ENCODE measurements around the gene ATP5PO. TPM values are rescaled to one million over a fixed set of nuclear protein-coding genes. Genes with fewer than 3 reads are reported as not detected.

Gene ATP5PO
- polyA plus RNA-seq, 3 donors = 311 to 408 (median 354) TPM

GRCh38 chr21:33909756-33910155, 5.8 kb downstream of the ATP5PO start:
- DNase-seq = no peak

DNA sequence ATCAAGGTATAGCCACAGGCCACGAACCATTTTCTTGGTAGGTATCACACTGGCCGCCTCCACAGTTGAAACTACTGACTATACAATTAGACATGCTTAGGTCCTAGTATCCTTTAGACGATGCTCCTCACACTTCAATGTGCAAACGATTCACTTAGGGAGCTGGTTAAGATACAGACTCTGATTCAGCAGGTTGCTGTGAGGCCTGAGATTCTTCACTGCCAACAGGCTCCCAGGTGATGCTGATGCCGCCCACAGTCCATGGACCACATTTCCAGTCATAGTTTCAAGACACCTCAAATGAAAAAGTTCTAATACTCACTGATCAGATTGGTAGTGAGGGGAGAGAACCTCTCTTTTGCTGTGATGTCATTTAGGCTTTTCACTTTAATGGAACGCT, 6.8 kb downstream of the ATP5PO start:
- DNase-seq = no peak

DNA sequence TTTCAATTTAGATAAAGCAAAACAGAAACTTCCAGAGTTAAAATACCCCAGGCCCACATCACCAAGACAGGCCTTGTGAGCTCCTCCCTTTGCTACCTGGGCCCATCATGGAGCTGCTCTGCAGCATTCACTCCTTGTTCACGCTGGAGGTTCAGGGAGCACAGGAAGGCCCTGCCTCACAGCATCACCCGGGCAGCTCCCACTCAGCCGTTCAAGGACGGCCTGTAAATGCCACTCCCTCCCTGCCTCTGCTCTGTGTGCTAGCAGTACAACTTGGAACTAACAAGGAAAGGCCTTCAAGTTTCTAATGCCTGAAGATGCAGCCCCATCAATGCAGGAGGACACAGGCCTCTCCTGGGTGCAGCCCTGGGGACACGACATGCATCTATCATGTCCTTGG, 11.6 kb downstream of the ATP5PO start:
- DNase-seq = no peak

GRCh38 chr21:33902349-33902748, 13.3 kb downstream of the ATP5PO start:
- DNase-seq = no peak

DNA sequence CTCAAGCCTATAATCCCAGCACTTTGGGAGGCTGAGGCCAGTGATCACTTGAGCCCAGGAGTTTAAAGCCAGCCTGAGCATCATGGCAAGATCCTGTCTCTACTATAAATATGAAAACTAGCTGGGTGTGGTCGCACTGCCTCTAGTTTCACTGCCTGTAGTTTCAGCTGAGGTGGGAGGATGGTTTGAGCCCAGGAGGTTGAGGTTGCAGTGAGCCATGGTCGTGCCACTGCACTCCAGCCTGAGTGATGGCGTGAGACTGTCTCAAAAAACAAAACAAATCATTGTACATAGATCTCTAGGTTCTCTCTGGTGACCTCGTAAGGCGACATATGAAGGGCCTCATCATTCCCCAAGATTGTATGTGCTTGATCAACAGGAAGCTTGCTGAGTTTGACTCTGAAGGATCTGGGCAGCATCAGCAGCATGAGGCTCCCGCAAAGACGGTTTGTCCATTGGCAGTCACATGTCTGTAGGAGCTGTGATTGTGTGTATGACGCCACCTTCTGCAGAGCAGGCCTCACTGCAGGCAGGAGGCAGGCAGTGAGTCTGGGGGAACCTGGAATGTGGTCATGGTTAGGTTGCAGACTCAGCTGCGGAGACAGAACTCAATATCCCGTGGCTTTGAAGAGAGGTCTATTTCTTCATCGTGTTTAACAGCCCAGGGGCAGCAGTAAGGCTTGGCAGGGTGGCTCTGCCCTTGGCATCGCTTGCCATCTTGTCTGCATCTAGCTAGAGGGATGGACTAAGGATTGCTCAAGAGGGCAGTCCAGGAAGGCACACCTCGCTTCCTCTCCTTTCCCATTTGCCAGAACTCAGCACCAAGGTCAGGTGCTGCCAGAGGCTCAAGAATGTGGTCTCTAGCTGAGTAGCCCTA, 14.0 kb downstream of the ATP5PO start:
- DNase-seq = peak; percentile 35

DNA sequence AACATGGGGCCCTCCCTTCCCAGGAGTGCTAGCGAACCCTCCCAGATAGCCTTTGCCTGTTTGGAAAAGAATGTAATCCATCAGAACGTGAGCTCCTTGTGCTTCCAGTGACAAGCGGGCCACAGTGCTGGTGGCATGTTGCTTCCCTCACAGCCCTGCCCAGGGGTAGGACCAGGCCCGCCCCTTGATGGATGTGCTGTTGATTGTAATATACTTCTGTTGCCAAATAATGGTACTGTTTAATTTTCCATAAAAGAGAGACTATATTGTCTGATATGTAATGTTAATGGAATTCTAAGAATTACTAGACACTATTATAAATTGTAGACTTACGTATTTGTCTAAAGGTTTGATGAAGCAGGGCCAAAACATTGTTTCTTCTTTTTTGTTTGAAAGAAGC, 16.4 kb downstream of the ATP5PO start:
- no peak for DNase-seq

- DNase-seq = no peak
These were observed 17.0 kb downstream of the ATP5PO start for GRCh38 chr21:33898586-33898985.

- no peak for DNase-seq
These were observed 17.9 kb downstream of the ATP5PO start for GRCh38 chr21:33897739-33898138.

GRCh38 chr21:33897098-33897497, 18.5 kb downstream of the ATP5PO start:
- no peak for DNase-seq

- DNase-seq = no peak
These were observed 18.9 kb downstream of the ATP5PO start for GRCh38 chr21:33896691-33897090.

- DNase-seq = no peak
These were observed 20.2 kb downstream of the ATP5PO start for GRCh38 chr21:33895356-33895755.

GRCh38 chr21:33894736-33895288, 20.8 kb downstream of the ATP5PO start:
- peak; percentile 89 for DNase-seq

DNA sequence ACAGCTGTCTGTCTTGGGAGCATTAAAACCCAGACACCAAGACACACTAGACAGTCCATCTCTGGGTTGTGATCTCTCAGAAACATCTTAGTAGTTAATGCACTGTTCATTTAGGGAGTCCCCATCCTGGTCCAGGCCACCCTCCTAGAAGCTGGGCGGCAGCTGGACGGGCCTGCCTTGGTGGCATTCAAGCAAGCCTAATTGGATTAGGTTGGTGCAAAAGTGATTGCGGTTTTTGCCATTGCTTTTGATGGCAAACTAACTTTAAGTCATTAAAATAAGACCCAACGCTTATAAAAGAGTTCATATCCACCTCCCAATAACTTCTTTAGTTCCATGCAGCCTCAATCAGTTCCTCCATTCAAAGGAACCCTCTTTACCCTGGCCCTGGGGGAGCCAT, 21.7 kb downstream of the ATP5PO start:
- no peak for DNase-seq

DNA sequence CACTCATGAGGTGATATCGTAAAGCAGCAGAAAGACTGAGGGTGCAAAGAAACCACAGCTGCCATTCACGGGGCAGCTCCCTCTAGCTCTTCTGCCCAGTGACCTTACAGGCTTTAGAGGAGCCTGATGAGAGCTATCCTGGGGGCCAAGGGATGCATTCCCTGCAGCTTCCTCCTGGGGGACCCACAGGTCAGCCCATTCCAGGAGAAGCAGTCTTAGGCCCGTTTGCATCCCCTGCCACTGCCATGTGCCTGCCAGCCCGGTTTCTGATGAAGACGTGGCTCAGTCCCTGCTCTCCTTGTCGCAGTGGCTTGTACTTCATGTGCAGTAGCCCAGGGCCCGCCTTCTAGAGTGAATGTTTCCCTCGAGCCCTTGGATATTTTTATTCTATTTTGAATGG, 22.8 kb downstream of the ATP5PO start:
- no peak for DNase-seq

- no peak for DNase-seq
These were observed 25.4 kb downstream of the ATP5PO start for GRCh38 chr21:33890187-33890586.

- no peak for DNase-seq
These were observed 29.3 kb downstream of the ATP5PO start for GRCh38 chr21:33886321-33886720.

- no peak for DNase-seq
These were observed 30.5 kb downstream of the ATP5PO start for GRCh38 chr21:33885172-33885514.

DNA sequence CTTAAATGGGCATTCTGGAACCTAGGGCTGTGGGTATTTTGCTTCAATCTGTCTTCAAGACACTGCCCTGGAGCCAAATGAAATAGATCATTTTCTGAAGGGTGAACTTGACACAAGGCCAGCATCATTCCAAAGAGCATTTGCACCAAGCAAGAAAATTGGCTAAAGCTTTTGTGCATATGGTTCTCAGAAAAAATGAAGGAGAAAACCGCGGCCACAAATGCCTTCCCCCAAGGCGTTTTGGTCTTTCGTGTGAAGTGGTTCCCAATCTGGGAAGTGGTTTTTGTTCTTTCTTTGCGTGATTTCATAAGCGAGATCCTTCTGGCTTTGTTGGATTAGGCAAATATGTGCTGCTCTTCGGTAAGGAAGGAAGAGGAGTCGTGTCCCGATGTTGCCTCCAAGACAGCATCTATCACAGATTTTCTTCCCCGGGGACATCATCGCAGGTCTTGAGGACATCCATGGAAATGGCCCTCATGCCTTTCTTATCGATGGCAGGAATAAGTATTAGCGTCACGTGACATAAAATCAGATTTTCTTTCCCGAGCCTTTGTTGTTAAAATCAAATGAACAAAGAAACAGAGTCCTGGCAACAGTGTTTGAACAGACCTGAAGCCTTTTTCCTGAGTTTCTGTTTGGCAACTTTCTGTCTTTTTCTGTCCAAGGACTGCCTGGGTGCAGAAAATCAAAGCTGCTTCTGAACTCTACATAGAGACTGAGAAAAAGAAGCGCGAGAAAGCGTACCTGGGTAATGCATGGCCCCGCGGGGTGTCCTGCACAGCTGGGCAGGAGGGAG, 31.0 kb downstream of the ATP5PO start:
- DNase-seq = no peak

- DNase-seq = no peak
These were observed 32.5 kb downstream of the ATP5PO start for GRCh38 chr21:33883118-33883517.

DNA sequence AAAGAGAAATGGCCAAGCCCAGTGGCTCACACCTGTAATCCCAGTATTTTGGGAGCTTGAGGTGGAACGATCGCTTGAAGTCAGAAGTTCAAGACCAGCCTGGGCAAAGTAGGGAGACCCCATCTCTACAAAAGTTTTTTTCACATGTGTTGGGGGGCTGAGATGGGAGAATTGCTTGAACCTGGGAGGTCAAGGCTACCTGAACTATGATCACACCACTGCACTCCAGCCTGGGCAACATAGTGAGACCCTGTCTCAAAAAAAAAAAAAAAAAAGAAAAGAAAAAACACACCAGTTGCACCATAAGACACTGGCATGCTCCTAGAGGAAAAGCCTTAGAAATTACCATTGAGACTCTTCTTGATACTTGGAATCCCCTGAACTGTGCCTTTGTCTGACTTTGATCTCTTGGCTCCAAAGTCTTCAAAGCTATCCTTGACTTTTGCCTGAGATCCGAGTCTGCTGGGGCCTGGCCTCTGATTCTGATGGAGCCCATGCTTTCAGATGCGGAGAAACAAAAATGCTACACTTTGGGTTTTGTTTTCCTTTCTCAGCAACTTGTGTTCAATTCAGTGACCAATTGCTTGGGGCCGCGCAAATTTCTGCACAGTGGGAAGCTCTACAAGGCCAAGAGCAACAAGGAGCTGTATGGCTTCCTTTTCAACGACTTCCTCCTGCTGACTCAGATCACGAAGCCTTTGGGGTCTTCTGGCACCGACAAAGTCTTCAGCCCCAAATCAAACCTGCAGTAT, 33.7 kb downstream of the ATP5PO start:
- no peak for DNase-seq

DNA sequence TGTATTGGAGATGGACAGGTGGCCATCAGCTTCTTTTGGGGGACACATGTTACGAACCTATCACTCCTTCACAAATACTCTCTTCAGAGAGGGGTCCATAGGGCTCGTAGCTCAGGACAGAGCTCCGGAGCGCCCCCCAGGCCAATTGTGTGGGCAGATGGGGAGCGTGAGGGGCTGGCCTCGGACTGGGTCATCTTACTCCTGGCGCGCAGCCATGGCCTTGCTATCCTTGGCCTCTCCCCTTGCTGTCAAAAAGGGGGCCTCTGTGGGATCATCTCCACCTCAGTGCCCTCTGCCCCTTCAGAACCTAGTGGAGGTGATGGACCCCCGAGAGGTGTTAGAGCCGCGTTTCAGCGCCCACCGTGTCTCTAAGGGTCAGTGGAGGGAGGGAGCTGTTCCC, 35.0 kb downstream of the ATP5PO start:
- DNase-seq = no peak

GRCh38 chr21:33878824-33879223, 36.8 kb downstream of the ATP5PO start:
- DNase-seq = no peak

Data from renal pelvis (tissue), 4 donors.